ENCODE data around the gene OR5A1.

DNA sequence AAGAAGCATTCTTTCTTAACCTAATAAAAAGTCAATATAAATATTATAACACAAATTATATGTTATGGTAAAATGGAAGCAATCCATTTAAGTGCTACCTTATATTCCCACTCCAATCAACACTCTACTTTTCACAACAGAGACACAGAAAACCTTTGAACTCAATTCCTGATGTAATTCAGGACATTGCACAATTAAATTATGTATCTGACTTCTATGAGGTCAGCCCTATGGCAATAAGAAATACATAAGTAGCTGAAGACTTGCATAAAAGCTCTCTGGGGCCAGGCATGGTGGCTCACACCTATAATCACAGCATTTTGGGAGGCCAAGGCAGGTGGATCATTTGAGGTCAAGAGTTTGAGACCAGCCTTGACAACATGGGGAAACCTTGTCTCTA lies 43.6 kb downstream of the OR5A1 start:
- TF ChIP-seq TOX (CRISPR knock-in tag; IDR thresholded peaks at IDR 0.05; ENCODE audit: borderline replicate concordance) (no peak), PPARA (CRISPR knock-in tag; IDR thresholded peaks at IDR 0.05; ENCODE audit: borderline replicate concordance) (no peak), RARB (CRISPR knock-in tag; IDR thresholded peaks at IDR 0.05) (no peak), TSHZ2 (CRISPR knock-in tag; IDR thresholded peaks at IDR 0.05) (no peak), ZFP3 (CRISPR knock-in tag; IDR thresholded peaks at IDR 0.05) (no peak), SNAI2 (CRISPR knock-in tag; IDR thresholded peaks at IDR 0.05) (no peak), ZFP30 (CRISPR knock-in tag; IDR thresholded peaks at IDR 0.05) (no peak), ZNF8 (CRISPR knock-in tag; IDR thresholded peaks at IDR 0.05) (no peak), TCF4 (CRISPR knock-in tag; IDR thresholded peaks at IDR 0.05; ENCODE audit: borderline replicate concordance) (no peak), OSR1 (CRISPR knock-in tag; IDR thresholded peaks at IDR 0.05) (no peak), ARNTL (CRISPR knock-in tag; IDR thresholded peaks at IDR 0.05; ENCODE audit: borderline replicate concordance, low read depth) (no peak)
- TF ChIP-seq, protein P1, sequence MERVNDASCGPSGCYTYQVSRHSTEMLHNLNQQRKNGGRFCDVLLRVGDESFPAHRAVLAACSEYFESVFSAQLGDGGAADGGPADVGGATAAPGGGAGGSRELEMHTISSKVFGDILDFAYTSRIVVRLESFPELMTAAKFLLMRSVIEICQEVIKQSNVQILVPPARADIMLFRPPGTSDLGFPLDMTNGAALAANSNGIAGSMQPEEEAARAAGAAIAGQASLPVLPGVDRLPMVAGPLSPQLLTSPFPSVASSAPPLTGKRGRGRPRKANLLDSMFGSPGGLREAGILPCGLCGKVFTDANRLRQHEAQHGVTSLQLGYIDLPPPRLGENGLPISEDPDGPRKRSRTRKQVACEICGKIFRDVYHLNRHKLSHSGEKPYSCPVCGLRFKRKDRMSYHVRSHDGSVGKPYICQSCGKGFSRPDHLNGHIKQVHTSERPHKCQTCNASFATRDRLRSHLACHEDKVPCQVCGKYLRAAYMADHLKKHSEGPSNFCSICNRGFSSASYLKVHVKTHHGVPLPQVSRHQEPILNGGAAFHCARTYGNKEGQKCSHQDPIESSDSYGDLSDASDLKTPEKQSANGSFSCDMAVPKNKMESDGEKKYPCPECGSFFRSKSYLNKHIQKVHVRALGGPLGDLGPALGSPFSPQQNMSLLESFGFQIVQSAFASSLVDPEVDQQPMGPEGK (CRISPR knock-in tag; IDR thresholded peaks at IDR 0.05; ENCODE audit: borderline replicate concordance) = no peak
- TF ChIP-seq, protein P2, sequence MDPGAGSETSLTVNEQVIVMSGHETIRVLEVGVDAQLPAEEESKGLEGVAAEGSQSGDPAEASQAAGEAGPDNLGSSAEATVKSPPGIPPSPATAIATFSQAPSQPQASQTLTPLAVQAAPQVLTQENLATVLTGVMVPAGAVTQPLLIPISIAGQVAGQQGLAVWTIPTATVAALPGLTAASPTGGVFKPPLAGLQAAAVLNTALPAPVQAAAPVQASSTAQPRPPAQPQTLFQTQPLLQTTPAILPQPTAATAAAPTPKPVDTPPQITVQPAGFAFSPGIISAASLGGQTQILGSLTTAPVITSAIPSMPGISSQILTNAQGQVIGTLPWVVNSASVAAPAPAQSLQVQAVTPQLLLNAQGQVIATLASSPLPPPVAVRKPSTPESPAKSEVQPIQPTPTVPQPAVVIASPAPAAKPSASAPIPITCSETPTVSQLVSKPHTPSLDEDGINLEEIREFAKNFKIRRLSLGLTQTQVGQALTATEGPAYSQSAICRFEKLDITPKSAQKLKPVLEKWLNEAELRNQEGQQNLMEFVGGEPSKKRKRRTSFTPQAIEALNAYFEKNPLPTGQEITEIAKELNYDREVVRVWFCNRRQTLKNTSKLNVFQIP (CRISPR knock-in tag; IDR thresholded peaks at IDR 0.05; ENCODE audit: borderline replicate concordance, low read depth) = no peak

Measured in SK-N-SH treated with all-trans-retinoic acid at 6 μM for 48 hours (cell line).